RKO (cell line): ENCODE results near the gene CDC42EP1.
"Not testable (repeated sequence)": the region's sequence is repeated elsewhere in the genome, so short reads cannot be mapped to it uniquely, and the experiment has no call there.

Experiments
- DNase-seq: peaks from one replicate; pipeline ENCODE4 v3.0.0-alpha.2; 2016; ENCODE audit warnings: low spot score

The CDC42EP1 gene

GRCh38 chr22:37559901-37560607 is at the start of gene CDC42EP1:
Gene CDC42EP1, plus strand, starts transcription at chr22:37560480. Its CDS starts 5,870 bp downstream, at chr22:37566350.
- DNase-seq, result peak; percentile 60

GRCh38 chr22:37511395-37512104 is 48.7 kb upstream of the CDC42EP1 start:
- DNase-seq, result no peak

GRCh38 chr22:37514526-37515051 is 45.7 kb upstream of the CDC42EP1 start:
- DNase-seq, result no peak

- no peak for DNase-seq
These were observed 44.4 kb upstream of the CDC42EP1 start for GRCh38 chr22:37515901-37516300.

GRCh38 chr22:37516456-37516855 is 43.8 kb upstream of the CDC42EP1 start:
- no peak for DNase-seq

- DNase-seq, result no peak
These were observed 42.3 kb upstream of the CDC42EP1 start for GRCh38 chr22:37517826-37518450.

GRCh38 chr22:37518509-37519267 is 41.6 kb upstream of the CDC42EP1 start:
- DNase-seq, result no peak

- DNase-seq, result no peak
These were observed 40.7 kb upstream of the CDC42EP1 start, which contains the start of gene CARD10 for GRCh38 chr22:37519268-37520195. Gene CARD10, minus strand, starts transcription at chr22:37519415. Its CDS starts 215 bp downstream, at chr22:37519200.

GRCh38 chr22:37520776-37521191 is 39.5 kb upstream of the CDC42EP1 start:
- DNase-seq, result no peak

GRCh38 chr22:37521236-37521739 is 39.0 kb upstream of the CDC42EP1 start:
- DNase-seq, result no peak

- DNase-seq, result no peak
These were observed 37.8 kb upstream of the CDC42EP1 start for GRCh38 chr22:37522482-37522881.

GRCh38 chr22:37525073-37525745 is 35.1 kb upstream of the CDC42EP1 start:
- peak; percentile 71 for DNase-seq

GRCh38 chr22:37525746-37526350 is 34.4 kb upstream of the CDC42EP1 start:
- DNase-seq, result no peak

- DNase-seq, result no peak
These were observed 33.9 kb upstream of the CDC42EP1 start for GRCh38 chr22:37526376-37526775.

- DNase-seq, result not testable (repeated sequence)
These were observed 33.1 kb upstream of the CDC42EP1 start for GRCh38 chr22:37527081-37527752.

GRCh38 chr22:37527952-37528351 is 32.3 kb upstream of the CDC42EP1 start:
- DNase-seq, result not testable (repeated sequence)

GRCh38 chr22:37529652-37530345 is 30.5 kb upstream of the CDC42EP1 start:
- no peak for DNase-seq

GRCh38 chr22:37533995-37534394 is 26.3 kb upstream of the CDC42EP1 start:
- DNase-seq, result peak; percentile 77
